ENCODE data around the gene GCC2. TPM values are rescaled to one million over a fixed set of nuclear protein-coding genes. Genes with fewer than 3 reads are reported as not detected.

Gene GCC2
- polyA plus RNA-seq, 2 donors = 5.3 to 6.2 TPM

DNA sequence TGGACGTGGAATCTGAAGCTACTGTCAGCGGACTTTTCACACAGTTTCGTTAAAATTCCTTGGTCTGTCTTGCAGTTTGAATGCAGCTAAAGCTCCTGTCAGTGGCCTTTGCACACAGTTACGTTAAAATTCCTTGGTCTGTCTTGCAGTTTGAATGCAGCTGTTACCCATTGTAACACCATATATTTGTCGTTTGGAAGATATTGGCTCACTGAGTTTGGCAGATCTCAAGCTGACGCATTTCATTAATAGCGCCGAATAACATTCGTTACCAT is 86.3 kb downstream of the GCC2 start:
- Histone ChIP-seq H3K9me3 (ENCODE audit: control insufficient read depth in 2 of 2, insufficient read depth in 1 of 2, low read depth in 1 of 2, low read length in 1 of 2) (no peaks in the 10 kb centered on the region), H3K36me3 (ENCODE audit: control insufficient read depth in 2 of 2, insufficient read depth in 2 of 2, low read length in 1 of 2) (no peaks in the 10 kb centered on the region), H3K4me1 (ENCODE audit: control insufficient read depth in 2 of 2, insufficient read depth in 2 of 2, low read length in 1 of 2) (peaks cover 0 to 3% of the 10 kb centered on the region in 2 donors), H3K27ac (ENCODE audit: low read depth in 2 of 2, low read length in 1 of 2) (peak overlapping the region in 1 of 2 donors; percentile 8), H3K27me3 (ENCODE audit: control insufficient read depth in 1 of 2, insufficient read depth in 2 of 2, low read length in 2 of 2) (no peaks in the 10 kb centered on the region), H3K4me3 (ENCODE audit: low read depth in 1 of 2, low read length in 2 of 2) (peak overlapping the region; percentile 38 to 87)
- WGBS, 2 donors = 20% methylated on average over 9 of the region's 9 CpGs

DNA sequence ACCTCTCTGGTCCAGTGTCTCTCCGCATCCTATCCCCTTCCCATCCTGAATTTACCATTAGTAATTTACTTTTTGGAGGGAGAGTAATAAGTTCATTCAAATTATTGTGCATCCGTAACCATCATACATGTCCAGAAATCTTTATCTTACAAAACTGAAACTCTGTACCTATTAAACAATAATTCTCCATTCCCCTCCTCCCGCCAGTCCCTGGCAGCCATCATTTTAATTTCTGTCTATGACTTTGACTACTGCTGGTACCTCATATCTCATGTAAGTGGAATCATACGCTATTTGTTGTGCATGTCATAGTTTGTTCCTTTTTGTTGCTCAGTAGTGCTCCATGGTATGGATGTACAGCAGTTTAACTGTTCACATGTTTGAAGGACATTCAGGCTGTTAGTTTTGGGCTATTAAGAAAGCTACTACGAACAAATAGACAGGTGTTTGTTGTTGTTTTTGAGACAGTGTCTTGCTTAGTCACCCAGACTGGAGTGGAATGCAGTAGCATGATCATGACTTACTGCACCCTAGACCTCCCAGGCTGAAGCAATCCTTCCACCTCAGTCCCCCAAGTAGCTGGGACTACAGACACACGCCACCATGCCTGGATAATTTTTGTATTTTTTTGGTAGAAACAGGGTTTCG is 87.3 kb downstream of the GCC2 start:
- peaks cover 0 to 3% of the 10 kb centered on the region in 2 donors for H3K4me1 ChIP-seq (ENCODE audit: control insufficient read depth in 2 of 2, insufficient read depth in 2 of 2, low read length in 1 of 2)
- no peak overlapping the region for H3K4me3 ChIP-seq (ENCODE audit: low read depth in 1 of 2, low read length in 2 of 2)
- no peaks in the 10 kb centered on the region for H3K9me3 ChIP-seq (ENCODE audit: control insufficient read depth in 2 of 2, insufficient read depth in 1 of 2, low read depth in 1 of 2, low read length in 1 of 2)
- H3K27ac ChIP-seq (ENCODE audit: low read depth in 2 of 2, low read length in 1 of 2) = no peak overlapping the region
- H3K27me3 ChIP-seq (ENCODE audit: control insufficient read depth in 1 of 2, insufficient read depth in 2 of 2, low read length in 2 of 2) = no peaks in the 10 kb centered on the region
- 88 to 92% methylated on average over 7 of the region's 7 CpGs for WGBS, 2 donors
- H3K36me3 ChIP-seq (ENCODE audit: control insufficient read depth in 2 of 2, insufficient read depth in 2 of 2, low read length in 1 of 2) = no peaks in the 10 kb centered on the region

DNA sequence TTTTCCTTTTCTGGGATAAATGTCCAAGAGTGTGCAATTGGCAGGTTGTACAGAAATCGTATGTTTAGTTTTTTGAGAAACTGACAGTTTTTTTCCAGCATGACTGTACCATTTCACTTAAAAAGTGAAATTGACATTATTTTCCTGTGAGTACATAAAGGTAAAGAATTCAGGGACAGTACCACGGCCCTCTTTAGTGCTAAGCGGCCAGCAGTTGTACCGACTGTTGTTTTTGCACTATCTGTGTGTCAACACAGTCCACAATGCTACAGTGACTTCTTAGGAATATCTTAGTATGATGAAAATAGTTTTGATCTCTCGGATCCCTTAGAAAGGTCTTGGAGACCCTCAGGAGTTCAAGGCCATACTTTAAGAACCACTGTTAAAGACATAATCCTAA is 87.9 kb downstream of the GCC2 start:
- H3K4me1 ChIP-seq (ENCODE audit: control insufficient read depth in 2 of 2, insufficient read depth in 2 of 2, low read length in 1 of 2) = peaks cover 0 to 3% of the 10 kb centered on the region in 2 donors
- 88 to 94% methylated on average over 5 of the region's 5 CpGs for WGBS, 2 donors
- no peaks in the 10 kb centered on the region for H3K9me3 ChIP-seq (ENCODE audit: control insufficient read depth in 2 of 2, insufficient read depth in 1 of 2, low read depth in 1 of 2, low read length in 1 of 2)
- no peaks in the 10 kb centered on the region for H3K27me3 ChIP-seq (ENCODE audit: control insufficient read depth in 1 of 2, insufficient read depth in 2 of 2, low read length in 2 of 2)
- H3K4me3 ChIP-seq (ENCODE audit: low read depth in 1 of 2, low read length in 2 of 2) = no peak overlapping the region
- H3K36me3 ChIP-seq (ENCODE audit: control insufficient read depth in 2 of 2, insufficient read depth in 2 of 2, low read length in 1 of 2) = no peaks in the 10 kb centered on the region
- no peak overlapping the region for H3K27ac ChIP-seq (ENCODE audit: low read depth in 2 of 2, low read length in 1 of 2)

DNA sequence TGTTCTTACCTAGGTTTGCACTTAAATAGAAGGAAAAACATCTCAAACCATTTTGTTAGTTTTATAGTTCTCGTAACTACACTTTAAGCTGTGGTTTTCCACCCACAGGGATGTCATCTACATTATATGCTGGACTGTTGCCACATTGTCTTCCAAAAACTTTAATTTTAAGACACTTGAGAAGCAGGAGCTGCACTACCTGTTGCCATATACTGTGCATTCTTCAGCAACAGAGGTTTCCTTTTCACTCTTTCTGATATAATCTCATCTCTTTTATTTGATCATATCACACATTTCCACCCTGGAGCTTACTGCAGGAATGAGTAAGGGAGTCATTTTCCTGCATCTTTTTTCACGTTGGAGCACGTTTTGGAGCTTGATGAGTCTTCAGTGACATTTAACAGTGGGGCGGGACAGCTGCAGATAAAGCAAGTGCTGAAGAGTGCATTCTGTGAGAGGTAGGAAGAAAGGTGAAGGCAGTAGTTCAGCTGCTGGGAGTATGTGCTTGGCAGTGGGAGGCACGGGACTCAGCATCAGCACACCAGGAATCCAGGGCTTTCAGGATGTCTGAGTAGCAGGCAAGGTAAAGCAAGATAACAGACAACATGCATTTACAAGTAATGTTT is 89.1 kb downstream of the GCC2 start:
- Histone ChIP-seq H3K27ac (ENCODE audit: low read depth in 2 of 2, low read length in 1 of 2) (no peak overlapping the region), H3K4me1 (ENCODE audit: control insufficient read depth in 2 of 2, insufficient read depth in 2 of 2, low read length in 1 of 2) (peaks cover 0 to 3% of the 10 kb centered on the region in 2 donors), H3K9me3 (ENCODE audit: control insufficient read depth in 2 of 2, insufficient read depth in 1 of 2, low read depth in 1 of 2, low read length in 1 of 2) (no peaks in the 10 kb centered on the region), H3K36me3 (ENCODE audit: control insufficient read depth in 2 of 2, insufficient read depth in 2 of 2, low read length in 1 of 2) (no peaks in the 10 kb centered on the region), H3K27me3 (ENCODE audit: control insufficient read depth in 1 of 2, insufficient read depth in 2 of 2, low read length in 2 of 2) (no peaks in the 10 kb centered on the region), H3K4me3 (ENCODE audit: low read depth in 1 of 2, low read length in 2 of 2) (no peak overlapping the region)
- 46 to 51% methylated on average over 5 of the region's 5 CpGs for WGBS, 2 donors

DNA sequence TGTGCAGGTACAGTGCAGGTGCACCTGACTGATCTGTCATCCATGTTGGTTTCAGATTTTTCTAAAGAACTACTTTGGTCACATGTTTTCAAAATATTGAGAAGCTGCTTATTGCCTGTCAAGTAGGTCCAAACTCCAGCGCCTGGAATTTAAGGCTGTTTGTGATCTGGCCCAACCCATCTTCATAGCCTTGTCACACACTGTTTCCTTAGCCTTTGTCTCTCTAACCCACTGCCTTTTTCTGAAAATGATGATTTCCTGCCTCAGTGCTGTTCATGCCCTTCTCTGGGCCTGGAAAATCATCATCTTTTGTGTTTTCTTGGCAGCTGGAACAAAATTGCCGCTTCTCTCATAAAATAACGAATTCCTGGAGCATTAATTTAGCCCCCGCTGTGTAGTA is 92.4 kb downstream of the GCC2 start:
- Histone ChIP-seq H3K27me3 (ENCODE audit: control insufficient read depth in 1 of 2, insufficient read depth in 2 of 2, low read length in 2 of 2) (no peaks in the 10 kb centered on the region), H3K27ac (ENCODE audit: low read depth in 2 of 2, low read length in 1 of 2) (no peak overlapping the region), H3K4me3 (ENCODE audit: low read depth in 1 of 2, low read length in 2 of 2) (no peak overlapping the region), H3K9me3 (ENCODE audit: control insufficient read depth in 2 of 2, insufficient read depth in 1 of 2, low read depth in 1 of 2, low read length in 1 of 2) (no peaks in the 10 kb centered on the region), H3K4me1 (ENCODE audit: control insufficient read depth in 2 of 2, insufficient read depth in 2 of 2, low read length in 1 of 2) (peaks cover 0 to 3% of the 10 kb centered on the region in 2 donors), H3K36me3 (ENCODE audit: control insufficient read depth in 2 of 2, insufficient read depth in 2 of 2, low read length in 1 of 2) (no peaks in the 10 kb centered on the region)
- 83 to 84% methylated on average over 4 of the region's 4 CpGs for whole genome bisulfite sequencing, 2 donors

DNA sequence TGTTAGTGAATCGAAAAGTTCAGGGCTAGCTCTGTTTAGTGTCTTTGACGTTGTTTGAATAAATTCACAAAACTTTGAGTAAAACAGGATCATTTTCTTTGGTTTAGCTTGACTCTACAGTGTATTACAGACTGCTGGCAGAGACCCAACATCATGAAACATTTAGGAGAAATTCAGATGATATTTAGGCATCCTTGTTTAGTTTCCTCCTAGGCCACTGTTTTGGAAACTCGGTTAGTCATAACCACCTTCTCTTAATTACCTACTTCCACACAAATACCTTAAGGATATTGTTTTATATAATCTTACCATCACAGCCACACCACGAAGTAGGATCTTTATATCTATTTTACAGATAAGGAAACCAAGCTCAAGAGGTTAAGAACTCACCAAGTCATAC is 93.1 kb downstream of the GCC2 start:
- Histone ChIP-seq H3K4me1 (ENCODE audit: control insufficient read depth in 2 of 2, insufficient read depth in 2 of 2, low read length in 1 of 2) (peaks cover 0 to 3% of the 10 kb centered on the region in 2 donors), H3K36me3 (ENCODE audit: control insufficient read depth in 2 of 2, insufficient read depth in 2 of 2, low read length in 1 of 2) (no peaks in the 10 kb centered on the region), H3K4me3 (ENCODE audit: low read depth in 1 of 2, low read length in 2 of 2) (no peak overlapping the region), H3K9me3 (ENCODE audit: control insufficient read depth in 2 of 2, insufficient read depth in 1 of 2, low read depth in 1 of 2, low read length in 1 of 2) (no peaks in the 10 kb centered on the region), H3K27me3 (ENCODE audit: control insufficient read depth in 1 of 2, insufficient read depth in 2 of 2, low read length in 2 of 2) (no peaks in the 10 kb centered on the region), H3K27ac (ENCODE audit: low read depth in 2 of 2, low read length in 1 of 2) (no peak overlapping the region)
- 49 to 58% methylated on average over 4 of the region's 4 CpGs for WGBS, 2 donors

DNA sequence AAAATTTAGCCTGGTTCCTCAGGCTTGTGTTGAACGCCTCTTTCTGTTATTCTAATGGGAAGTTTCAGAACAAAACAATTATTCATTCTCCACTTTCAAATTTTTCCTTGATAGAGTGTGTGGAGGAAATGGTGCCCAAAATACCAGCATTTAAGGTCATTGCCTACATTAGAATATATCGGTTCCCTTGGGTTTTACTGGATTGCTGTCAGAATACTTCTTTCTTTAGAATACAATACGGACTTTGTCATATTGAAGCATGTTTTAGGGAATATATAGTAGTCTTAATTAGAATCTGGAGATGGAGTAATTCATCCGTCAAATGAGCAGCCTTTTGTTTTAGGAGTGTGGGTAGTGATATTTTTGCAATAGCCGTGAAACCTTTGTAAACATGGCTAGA is 98.6 kb downstream of the GCC2 start:
- no peaks in the 10 kb centered on the region for H3K27me3 ChIP-seq (ENCODE audit: control insufficient read depth in 1 of 2, insufficient read depth in 2 of 2, low read length in 2 of 2)
- H3K4me3 ChIP-seq (ENCODE audit: low read depth in 1 of 2, low read length in 2 of 2) = no peak overlapping the region
- H3K9me3 ChIP-seq (ENCODE audit: control insufficient read depth in 2 of 2, insufficient read depth in 1 of 2, low read depth in 1 of 2, low read length in 1 of 2) = no peaks in the 10 kb centered on the region
- H3K27ac ChIP-seq (ENCODE audit: low read depth in 2 of 2, low read length in 1 of 2) = no peak overlapping the region
- no peaks in the 10 kb centered on the region for H3K4me1 ChIP-seq (ENCODE audit: control insufficient read depth in 2 of 2, insufficient read depth in 2 of 2, low read length in 1 of 2)
- H3K36me3 ChIP-seq (ENCODE audit: control insufficient read depth in 2 of 2, insufficient read depth in 2 of 2, low read length in 1 of 2) = no peaks in the 10 kb centered on the region
- WGBS, 2 donors = 79 to 80% methylated on average over 5 of the region's 5 CpGs

DNA sequence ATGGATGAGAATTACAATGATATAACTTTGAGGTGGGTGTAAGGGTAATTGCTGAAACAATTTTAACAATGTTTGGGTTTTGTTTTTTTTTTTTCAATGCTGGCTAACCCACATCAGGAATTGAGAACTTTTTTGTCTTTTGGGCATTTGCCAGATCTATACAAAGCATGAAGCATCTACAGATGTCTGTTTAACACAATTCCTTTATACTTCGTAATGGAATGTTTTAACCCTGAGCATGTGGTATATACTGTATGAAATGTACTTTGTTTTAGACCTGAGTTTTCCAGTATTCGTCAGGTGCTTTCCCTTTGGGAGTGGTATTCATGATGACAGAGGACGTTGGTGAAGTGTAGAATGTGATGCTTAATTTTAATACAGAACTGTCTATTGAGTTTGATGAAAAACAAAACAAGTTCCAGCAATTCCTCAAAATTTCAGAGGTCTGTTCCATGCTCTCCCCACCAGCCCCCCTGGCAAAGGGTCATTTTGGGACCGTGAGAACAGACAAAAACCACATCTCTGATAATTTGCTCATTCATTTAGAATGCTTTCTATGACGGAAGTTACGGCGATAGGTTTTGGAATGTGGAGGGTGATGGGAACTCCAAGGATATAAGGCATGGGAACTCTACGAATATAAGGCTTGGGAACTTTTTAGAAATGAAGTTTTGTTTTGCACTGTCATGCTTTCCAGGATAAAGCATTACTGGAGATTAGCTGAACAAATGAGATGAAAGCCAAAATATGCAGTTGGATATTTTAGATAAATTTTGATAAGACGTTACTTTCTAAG is 99.4 kb downstream of the GCC2 start:
- no peak overlapping the region for H3K4me3 ChIP-seq (ENCODE audit: low read depth in 1 of 2, low read length in 2 of 2)
- H3K27me3 ChIP-seq (ENCODE audit: control insufficient read depth in 1 of 2, insufficient read depth in 2 of 2, low read length in 2 of 2) = no peaks in the 10 kb centered on the region
- H3K9me3 ChIP-seq (ENCODE audit: control insufficient read depth in 2 of 2, insufficient read depth in 1 of 2, low read depth in 1 of 2, low read length in 1 of 2) = no peaks in the 10 kb centered on the region
- WGBS, 2 donors = 64 to 69% methylated on average over 9 of the region's 9 CpGs
- no peaks in the 10 kb centered on the region for H3K36me3 ChIP-seq (ENCODE audit: control insufficient read depth in 2 of 2, insufficient read depth in 2 of 2, low read length in 1 of 2)
- no peaks in the 10 kb centered on the region for H3K4me1 ChIP-seq (ENCODE audit: control insufficient read depth in 2 of 2, insufficient read depth in 2 of 2, low read length in 1 of 2)
- H3K27ac ChIP-seq (ENCODE audit: low read depth in 2 of 2, low read length in 1 of 2) = no peak overlapping the region

DNA sequence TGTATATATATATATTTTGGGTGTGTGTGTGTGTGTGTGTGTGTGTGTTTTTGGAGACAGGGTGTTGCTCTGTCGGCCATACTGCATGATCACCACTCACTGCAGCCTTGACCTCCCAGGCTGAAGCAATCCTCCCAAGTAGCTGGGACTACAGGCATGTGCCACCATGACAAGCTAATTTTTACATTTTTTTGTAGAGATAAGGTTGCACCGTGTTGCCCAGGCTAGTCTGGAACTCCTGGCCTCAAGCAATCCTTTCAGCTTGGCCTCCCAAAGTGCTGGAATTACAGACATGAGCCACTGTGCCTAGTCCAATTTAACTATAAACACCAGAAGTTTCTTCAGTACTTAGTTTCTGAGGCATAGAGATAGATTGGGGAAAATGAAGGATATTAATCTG is 103.6 kb downstream of the GCC2 start:
- no peaks in the 10 kb centered on the region for H3K27me3 ChIP-seq (ENCODE audit: control insufficient read depth in 1 of 2, insufficient read depth in 2 of 2, low read length in 2 of 2)
- WGBS, 2 donors = 66 to 74% methylated on average over 2 of the region's 2 CpGs
- no peaks in the 10 kb centered on the region for H3K9me3 ChIP-seq (ENCODE audit: control insufficient read depth in 2 of 2, insufficient read depth in 1 of 2, low read depth in 1 of 2, low read length in 1 of 2)
- H3K36me3 ChIP-seq (ENCODE audit: control insufficient read depth in 2 of 2, insufficient read depth in 2 of 2, low read length in 1 of 2) = no peaks in the 10 kb centered on the region
- H3K4me3 ChIP-seq (ENCODE audit: low read depth in 1 of 2, low read length in 2 of 2) = no peak overlapping the region
- peaks cover 2% of the 10 kb centered on the region in 2 donors for H3K4me1 ChIP-seq (ENCODE audit: control insufficient read depth in 2 of 2, insufficient read depth in 2 of 2, low read length in 1 of 2)
- H3K27ac ChIP-seq (ENCODE audit: low read depth in 2 of 2, low read length in 1 of 2) = no peak overlapping the region
